TTC549 (cell line): ENCODE measurements around the gene PIK3AP1.

ENCODE experiments used
- FAIRE-seq: peaks from 2 replicates; lab custom pipeline; 2012; peaks lifted over from hg19 to GRCh38; lab: Jason Lieb, UNC

The PIK3AP1 gene

DNA sequence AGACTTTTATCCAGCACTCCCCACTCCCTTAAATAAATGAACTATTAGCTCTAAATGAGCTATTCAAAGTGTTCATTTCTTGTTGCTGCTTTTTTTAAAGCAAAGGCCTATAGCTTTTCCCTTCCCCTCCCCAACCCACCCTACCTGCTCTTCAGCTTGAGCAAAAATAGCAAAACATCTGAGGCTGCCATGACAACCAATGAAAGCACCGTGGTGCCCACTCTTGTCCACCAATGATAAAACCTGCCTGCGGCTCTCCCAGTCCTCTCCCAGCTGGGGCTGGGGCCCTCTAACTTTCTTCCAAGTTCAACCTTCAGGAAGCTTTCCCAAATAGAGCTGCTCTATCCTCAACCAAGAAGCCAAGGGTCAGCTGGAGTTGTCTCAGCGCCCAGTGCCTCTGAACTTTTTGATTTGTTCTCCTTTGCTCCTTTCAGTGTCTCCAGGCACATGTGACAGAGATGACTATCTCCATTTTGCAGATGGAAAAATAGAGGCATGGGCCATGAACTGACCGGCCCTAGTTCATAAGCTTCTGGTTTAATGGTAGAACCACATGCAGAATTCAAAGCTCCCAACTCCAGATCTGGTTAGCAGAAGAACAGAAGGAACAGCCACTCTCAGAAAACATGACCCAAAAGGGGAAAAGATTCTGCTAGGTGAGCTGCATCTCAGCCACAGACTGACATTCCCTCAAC is 47.7 kb downstream of the PIK3AP1 start:
- FAIRE-seq = no peak

DNA sequence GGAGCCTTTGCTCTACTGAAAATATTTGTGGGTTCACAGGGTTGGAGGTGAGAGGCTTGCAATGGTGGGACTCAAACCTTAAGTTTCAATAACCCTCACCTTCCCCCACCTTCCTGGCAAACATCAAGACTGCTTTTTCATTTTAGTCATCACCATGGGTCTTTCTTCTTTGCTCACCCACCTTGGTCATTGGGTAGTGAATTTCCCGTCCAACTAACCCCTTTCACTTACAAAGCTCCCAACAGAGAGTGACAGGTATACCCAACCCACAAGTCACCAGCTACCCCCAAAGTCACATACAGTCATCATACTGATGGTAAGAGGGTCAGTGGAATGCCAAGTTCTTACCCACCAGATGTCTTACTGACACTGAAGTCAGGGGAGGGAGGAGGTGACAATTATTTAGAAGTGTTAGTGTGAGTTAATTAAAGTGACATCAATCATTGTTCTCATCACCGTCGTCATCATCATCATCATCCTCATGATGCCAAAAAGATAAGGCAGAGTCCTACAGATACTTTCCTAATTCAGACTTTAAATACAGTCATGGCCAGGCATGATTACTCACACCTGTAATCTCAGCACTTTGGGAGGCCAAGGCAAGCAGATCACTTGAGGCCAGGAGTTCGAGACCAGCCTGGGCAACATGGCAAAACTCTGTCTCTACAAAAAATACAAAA is 49.0 kb downstream of the PIK3AP1 start:
- FAIRE-seq = no peak

DNA sequence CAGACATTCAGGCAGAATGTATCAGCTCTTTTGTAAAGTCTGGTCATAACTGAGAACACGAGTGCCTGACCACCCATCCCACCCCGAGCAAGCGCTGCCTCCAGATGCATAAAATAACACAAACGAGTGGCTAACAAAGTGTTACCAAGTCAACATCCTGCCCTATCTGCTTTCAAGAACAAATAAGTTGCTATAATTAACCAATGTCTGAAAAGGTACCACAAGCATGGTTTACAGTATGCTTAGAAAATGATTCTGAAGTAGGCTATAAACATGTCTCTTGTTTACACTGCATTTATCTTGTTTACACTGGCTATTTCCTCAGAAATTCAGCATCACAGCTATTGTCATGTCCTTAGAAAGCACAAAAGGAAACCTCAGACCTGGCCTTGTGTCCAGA is 49.5 kb downstream of the PIK3AP1 start:
- FAIRE-seq = no peak

DNA sequence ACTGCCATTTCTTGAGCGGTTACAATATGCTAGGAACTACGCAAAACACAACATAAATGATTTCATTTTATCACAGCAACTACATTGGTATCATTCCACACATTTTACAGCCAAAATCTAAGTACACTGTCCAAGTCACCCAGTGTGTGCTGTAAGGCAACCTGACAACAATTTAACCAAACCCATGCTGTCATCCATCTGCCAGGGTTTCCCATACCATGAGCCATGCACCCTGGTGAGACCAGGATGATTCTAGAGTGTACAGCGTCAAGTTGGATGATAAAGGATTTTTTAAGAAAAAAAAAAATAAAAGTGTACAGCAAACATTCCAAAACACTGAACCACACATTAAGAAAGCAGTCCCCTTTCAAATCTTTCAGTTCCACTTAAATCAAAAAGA is 52.9 kb downstream of the PIK3AP1 start:
- FAIRE-seq = no peak

DNA sequence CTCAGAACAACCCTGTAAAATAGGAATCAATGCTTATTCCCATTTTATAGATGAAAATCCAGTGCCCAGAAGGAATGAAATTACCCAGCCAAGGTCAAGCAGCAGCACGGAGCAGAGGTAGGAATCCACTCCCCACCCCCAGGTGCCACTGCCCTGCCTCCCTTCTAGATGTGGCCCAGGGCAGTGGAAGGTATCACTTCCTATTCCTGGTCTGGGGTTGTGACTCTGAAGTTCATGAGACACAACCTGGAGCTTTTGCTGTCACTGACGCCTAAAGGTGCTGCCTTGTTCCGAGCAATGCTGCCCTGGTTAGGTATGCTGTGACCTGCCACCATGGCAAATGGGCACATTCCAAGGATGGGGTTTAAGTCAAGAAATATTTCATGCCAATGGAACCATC is 53.6 kb downstream of the PIK3AP1 start:
- no peak for FAIRE-seq

DNA sequence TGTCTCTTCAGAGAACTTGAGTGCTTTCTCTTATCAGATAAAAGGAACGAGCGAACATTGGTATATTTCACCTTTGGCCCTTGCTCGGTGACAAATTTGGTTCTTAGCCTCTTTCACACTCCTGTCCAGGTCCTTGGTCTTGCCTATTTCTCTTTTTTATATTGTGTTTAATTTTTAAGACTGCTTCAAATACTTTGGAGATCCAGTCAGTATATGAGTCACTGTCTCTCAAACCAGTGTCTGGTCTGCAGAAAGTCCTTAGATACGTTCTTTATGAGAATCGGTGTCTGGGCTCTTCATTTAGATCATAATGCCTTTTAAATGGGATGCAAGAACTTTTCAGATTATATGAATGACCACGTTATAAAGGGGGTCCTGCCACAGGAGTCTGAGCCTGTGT is 55.0 kb downstream of the PIK3AP1 start:
- FAIRE-seq = no peak

DNA sequence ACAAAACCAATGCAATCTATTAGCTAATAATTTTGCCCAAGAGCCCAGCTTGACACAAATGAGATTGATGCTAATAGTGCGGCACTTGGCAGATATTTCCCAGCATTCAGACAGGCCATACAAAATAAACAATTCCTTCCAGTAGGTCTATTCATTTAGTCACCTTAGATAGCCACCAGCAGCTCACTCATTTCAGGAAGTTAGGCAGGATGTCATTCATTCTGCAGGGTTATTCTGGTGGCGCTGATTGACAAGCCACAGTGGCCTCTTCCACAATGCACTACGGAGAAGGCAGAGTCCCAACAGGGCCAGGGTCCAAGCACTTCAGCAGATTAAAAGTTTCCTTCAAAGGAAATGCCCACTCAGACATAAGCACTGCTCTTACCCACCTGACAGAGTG is 55.8 kb downstream of the PIK3AP1 start:
- no peak for FAIRE-seq

DNA sequence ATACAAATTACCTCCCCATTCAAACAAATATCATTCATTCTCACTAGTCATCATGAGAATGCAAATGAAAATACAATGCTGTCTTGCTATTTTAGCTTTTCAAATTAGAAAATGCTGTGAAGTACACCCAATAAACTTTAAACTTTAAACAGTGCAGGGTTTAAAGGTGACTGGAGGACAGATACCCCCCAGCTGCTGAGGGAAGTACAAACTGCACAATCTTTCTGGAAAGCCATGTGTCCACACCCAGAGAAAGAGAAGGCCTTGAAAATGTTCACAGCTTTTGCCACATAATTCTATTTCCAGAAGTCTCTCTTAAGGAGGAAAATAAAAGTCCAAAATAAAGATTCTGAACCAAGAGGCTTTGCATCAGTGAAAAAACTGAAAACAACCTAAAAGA is 56.5 kb downstream of the PIK3AP1 start:
- no peak for FAIRE-seq

DNA sequence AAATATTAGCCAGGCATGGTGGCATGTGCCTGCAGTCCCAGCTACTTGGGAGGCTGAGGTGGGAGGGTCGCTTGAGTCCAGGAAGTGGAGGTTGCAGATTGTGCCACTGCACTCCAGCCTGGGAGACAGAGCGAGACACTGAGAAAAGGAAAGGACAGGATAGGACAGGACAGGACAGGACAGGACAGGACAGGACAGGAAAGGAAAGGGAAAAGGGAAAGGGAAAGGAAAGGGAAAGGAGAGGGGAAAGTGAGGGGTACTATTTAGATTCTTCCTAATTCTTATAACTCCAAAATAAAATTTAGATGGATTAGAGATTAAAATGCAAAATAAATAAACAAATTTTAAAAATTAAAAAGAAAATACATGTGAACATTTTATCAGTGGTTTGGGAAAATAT is 58.7 kb downstream of the PIK3AP1 start:
- no peak for FAIRE-seq

DNA sequence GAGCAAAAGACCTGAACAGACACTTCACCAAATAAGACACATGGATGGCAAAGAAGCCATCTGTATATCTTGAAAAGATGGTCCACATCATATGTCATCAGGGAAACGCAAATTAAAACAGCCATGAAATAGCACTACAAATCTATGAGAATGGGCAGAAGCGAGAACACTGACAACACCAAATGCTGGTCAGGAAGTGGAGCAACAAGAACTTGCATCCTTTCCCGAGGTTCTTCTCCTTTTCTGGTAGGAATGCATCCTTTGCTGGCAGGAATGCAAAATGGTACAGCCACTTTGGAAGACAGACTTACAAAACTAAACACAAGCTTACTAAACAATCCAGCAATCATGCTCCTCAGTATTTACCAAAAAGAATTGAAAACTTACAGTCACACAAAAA is 60.0 kb downstream of the PIK3AP1 start:
- FAIRE-seq = no peak

DNA sequence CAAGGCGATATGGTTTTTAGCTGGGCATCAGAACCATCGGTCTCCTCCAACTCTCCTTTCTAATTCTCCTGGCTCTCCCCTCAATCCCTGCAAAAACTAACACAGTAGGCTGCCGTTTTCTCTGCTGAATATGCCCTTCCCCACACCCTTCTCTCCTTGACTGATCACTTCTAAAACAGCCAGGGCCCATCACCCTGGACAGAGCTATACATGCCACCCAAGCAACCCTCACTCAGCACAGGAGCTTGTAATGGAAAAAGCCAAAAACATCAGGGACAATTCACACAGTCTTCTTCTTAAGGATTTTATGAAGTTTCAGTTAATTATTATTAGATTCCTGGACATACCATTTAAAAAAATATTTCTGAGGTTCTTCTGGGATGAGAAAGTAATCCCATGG is 61.5 kb downstream of the PIK3AP1 start:
- FAIRE-seq = no peak

DNA sequence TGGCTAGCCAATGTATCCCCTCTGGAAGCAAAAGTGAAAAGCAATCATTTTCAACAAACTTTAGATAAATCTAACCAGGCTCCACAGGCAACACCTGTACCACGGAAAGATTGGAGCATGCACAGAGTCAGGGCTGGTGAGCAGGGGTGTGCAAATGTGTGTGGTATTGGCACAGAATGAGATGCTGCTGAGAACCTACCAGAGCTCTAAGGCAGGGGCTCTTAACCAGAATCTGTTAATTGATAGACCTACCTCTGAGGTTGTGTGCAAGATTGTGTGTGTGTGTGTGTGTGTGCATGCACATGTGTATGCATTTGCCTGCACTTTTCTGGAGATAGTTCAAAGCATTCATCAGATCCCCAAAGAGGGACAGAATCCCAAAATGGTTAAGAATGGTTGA is 62.9 kb downstream of the PIK3AP1 start:
- no peak for FAIRE-seq

DNA sequence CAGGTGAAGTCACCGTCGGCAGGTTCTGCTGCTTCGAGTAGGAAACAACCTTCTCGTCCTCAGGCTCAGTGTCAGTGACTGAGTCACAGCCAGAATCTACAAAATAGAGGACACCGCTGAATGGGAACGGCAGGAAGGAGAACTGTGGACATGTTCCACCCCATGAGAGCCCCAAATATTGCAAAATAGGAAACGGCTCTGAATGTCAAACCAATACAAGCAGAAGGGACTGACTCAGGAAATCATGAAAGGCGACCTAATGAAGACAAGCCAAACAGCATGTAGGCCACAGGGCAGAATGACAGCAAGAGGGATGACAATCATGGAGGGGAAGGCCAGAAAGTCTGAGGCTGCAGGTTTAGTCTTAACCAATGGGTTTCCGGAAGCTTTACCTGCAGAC is 63.5 kb downstream of the PIK3AP1 start:
- FAIRE-seq = no peak

DNA sequence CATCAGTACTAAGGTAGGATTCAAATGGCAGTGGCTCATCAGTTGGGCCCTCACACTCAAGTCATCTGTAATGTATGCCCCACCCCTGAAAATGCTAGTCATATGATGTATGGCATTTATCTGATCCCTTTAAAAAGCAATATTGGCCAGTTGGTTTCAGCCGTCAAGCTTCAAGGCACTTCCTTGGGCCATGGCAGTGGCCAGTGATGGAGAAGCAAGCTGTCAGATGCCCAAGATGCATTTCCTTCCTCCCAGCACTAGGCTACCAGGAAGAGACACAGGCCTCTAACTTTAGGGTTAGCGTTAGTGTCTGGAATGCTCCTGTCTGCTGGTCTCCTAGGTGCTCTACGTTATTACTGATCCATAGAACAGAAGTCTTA is 64.1 kb downstream of the PIK3AP1 start:
- no peak for FAIRE-seq

DNA sequence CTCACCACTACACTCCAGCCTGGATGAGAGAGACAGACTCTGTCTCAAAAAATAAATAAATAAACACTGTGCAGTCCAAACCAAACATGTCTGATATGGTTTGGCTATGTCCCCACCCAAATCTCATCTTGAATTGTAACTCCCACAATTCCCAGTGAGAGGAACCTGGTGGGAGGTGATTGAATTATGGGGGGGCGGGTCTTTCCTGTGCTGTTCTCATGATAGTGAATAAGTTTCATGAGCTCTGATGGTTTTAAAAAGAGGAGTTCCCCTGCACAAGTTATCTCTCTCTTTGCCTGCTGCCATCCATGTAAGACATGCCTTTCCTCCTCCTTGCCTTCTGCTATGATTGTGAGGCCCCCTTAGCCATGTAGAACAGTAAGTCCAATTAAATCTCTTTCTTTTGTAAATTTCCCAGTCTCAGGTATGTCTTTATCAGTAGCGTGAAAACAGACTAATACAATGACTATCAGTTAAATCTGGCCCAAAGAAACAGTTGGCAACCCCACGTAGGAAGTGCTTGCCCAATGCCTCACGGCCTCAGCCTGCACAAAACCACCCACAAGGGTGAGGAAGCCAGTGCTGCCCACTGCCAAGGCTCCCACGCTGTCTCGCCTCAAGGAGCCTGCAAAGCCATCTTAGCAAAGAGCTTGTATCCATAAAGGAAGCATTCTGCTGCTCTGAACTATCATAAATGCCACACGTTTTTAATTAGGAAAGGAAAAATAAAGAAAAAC is 64.7 kb downstream of the PIK3AP1 start:
- FAIRE-seq = no peak

DNA sequence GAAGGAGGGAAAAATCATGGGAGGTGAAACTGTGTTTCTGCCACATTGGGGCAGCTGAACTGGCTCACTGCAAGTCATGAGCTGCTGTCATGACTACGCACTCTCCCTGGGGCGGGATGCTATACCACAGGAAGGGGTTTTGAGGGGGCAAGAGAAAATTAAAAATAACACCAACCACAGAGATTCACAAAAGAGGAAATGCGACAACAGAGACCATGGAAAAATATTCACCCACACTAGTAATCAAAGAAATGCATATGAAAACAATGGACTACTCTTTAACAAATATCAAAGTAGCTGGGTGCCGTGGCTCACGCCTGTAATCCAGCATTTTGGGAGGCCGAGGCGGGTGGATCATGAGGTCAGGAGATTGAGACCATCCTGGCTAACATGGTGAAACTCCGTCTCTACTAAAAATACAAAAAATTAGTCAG is 68.3 kb downstream of the PIK3AP1 start:
- FAIRE-seq = no peak

DNA sequence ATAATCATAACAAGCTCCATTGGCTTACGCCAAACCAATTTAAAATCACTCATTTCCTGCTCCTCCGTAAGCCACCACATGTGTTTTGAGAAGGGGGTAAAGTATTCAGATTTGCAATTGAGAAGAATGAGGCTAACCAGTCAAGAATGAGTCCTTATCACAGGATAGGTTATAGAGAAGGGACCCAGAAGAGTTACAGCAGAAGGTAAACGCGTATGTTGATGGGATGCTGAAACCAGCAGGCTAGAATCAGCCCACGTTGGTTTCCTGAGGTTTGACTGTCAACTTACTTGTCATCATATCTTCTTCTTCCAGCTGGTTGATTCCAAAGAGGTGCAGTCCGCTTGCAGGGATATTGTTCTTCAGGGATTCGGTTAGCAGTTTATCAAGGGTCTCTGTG is 69.4 kb downstream of the PIK3AP1 start:
- FAIRE-seq = no peak

DNA sequence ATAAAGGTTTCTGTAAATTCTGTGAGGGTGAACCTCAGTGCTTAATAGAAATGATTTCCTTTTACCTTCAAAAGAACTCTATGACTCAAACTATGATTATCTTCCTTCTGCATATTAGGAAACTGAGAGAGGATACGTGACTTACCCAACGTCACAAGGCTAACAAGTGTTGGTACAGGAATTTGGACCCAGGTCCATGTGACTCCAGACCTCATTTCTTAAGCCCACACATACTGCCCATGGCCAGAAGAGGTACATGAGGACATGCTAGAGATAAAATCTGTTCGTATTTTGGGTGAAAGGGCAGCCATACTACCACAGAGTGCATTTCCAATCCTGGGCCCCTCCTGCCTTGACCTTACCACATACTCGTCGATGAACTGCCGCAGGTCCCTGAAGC is 72.0 kb downstream of the PIK3AP1 start:
- no peak for FAIRE-seq

DNA sequence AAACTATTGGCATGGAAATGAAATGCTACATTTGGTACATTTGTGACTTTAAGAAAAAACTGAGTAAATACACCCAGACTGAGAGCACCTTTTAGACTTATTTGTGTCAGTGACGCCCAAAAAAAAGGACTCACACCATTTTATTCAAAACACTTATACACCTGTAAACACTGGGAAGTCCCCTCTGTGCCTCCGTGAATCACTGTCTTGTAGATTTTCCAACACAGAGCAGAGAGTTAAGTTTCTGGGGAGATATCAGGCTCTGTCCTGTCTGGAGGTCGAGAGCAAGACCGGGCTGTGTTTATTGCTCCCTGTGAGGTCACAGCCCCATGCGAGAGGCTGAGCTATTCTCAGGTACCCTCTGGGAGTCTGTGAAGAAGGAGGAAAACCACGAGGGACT is 72.8 kb downstream of the PIK3AP1 start:
- no peak for FAIRE-seq

DNA sequence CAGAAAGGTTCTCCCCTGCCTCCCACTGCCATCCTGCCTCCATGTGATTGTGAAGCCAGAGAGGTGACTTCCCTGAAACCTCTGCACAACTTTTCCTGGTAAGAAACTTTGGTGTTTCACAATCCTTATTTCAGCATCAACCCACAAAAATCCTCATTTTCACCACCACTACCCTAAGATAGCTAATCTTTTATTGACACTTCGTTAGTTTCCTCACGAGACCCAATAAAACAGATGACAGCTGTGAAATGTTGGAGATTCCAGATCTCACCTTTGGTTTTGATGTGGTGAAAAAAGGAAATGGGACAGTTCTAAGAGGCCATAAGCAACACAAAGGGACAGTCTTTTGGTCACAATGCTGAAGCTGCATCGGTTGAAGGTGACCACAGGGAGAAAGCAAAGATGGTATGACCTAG is 73.6 kb downstream of the PIK3AP1 start:
- FAIRE-seq = no peak

DNA sequence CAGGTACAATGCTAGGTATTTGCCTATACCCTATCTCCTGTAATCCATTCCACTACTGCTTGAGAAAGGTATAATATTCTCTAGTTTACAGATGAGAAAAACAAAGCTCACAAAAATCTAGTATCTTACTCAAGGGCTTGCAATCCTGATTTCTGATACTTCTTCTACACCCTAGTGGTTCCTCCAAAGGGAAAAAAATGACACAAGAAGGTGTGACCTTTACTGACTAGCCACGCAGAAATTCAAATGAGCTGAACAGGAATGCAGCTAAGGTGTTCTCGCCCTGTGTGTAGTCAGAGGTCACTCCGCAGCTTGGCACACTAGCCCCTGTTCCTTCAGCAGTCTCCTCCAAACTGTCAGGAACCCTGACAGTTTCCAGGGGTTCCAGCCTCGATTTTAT is 74.0 kb downstream of the PIK3AP1 start:
- no peak for FAIRE-seq

DNA sequence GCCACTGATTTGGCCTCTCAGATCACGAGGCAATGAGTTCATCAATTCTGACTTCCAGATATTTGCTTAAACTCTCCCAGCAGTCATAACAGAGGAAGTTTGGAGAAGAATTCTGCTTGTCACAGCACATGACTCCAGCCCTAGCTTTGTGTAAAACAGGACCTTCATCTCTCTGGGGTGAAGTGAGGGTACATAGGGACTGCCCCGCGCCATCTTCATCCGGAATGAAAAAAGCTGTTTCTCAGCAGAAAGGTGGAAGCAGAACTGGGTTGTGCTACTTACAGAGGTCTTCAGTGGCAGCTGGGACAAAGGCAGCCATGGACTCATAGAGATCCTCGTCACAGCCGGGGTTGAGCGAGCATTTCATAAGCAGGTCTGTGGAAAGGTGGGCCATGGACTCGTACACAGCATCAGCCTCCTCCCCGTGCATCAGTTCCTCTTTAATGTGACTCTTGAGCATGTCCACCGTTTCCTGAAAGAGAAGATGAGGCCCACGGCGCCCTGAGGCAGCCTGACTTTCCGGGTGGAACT is 75.1 kb downstream of the PIK3AP1 start:
- FAIRE-seq = no peak

DNA sequence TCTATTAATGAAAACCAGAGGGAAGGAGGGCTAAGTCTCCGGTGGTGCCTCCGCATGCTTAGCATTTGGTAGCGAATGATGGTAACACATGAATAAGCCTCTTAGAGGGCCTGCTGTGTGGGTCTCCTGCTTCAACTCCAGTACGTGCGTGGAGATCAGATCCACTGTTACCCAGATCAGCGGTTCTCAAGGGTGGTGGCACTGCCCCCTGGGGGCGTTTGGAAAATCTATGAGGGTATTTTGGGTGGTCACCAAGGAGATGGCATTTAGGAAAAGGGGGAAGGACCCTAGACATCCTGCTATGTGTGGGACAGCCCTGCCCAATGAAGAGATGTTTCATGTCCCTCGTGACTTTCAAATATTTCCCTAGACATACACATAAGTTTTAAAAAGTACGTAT is 76.4 kb downstream of the PIK3AP1 start:
- FAIRE-seq = no peak
